Panc1 (cell line): ENCODE data around the gene SRCIN1. TPM values are rescaled to one million over a fixed set of nuclear protein-coding genes. Genes with fewer than 3 reads are reported as not detected.

Source experiments
- ATAC-seq: fragments of 200-7000 bp; cut with Tn5 transposase; 2 replicates; pipeline ENCODE4 v1.9.1; 2020; ENCODE audit warnings: mild to moderate bottlenecking, moderate library complexity
- BruUV-seq: library from RNA; stranded (reverse); fragments of 400-500 nt; replicated peaks from 2 replicates; lab custom pipeline; 2021; lab: Mats Ljungman, UMichigan
- CTCF ChIA-PET: fragments of 300-600 bp; sonication (Branson Sonifier 250); formaldehyde crosslinking; loops from one replicate; lab custom pipeline; 2022; ENCODE audit warnings: antibody characterized with exemption; lab: Charles Lee
- POLR2A ChIA-PET: fragments of 300-600 bp; sonication (Branson Sonifier 250); formaldehyde crosslinking; loops from one replicate; lab custom pipeline; 2022; ENCODE audit warnings: antibody characterized with exemption; lab: Charles Lee
- DNase-seq: peaks from one replicate; pipeline ENCODE4 v3.0.0-alpha.2; 2010; ENCODE audit warnings: low read depth, low spot score
- H3K27ac ChIP-seq: 2 replicates; pipeline ENCODE4 v1.5.1; 2011; ENCODE audit warnings: mild to moderate bottlenecking, low read length, inconsistent platforms
- H3K27me3 ChIP-seq: fragments of 200-500 bp; sonication (Bioruptor generic); 2 replicates; pipeline ENCODE4 v1.6.0; 2014; ENCODE audit warnings: low read length, inconsistent platforms; ENCODE audit not compliant: control insufficient read depth, insufficient read depth
- H3K36me3 ChIP-seq: fragments of 200-500 bp; sonication (Bioruptor generic); 2 replicates; pipeline ENCODE4 v1.5.1; 2014; ENCODE audit warnings: inconsistent platforms, mild to moderate bottlenecking, low read length, moderate library complexity; ENCODE audit not compliant: control insufficient read depth, insufficient read depth
- H3K4me1 ChIP-seq: 2 replicates; pipeline ENCODE4 v1.5.1; 2011; ENCODE audit warnings: inconsistent platforms, mild to moderate bottlenecking, low read length, moderate library complexity; ENCODE audit not compliant: control insufficient read depth, insufficient read depth
- H3K4me3 ChIP-seq, 2 experiments: 2 replicates each; pipeline ENCODE4 v1.5.1; 2011 to 2012; ENCODE audit warnings: low read depth in 2 of 2, low read length in 2 of 2, mild to moderate bottlenecking in 2 of 2, inconsistent platforms in 1 of 2, moderate library complexity in 1 of 2
- H3K9me3 ChIP-seq: fragments of 200-500 bp; sonication (Bioruptor generic); 2 replicates; pipeline ENCODE4 v1.5.1; 2014; ENCODE audit warnings: low read depth, mild to moderate bottlenecking, inconsistent platforms, low read length, moderate library complexity; ENCODE audit not compliant: control insufficient read depth, insufficient read depth
- CTCF ChIP-seq: fragments of 450-650 bp; IDR thresholded peaks from 2 replicates; pipeline ENCODE4 v1.5.1; 2017; ENCODE audit warnings: mild to moderate bottlenecking
- POLR2AphosphoS5 ChIP-seq: IDR thresholded peaks from 2 replicates; pipeline ENCODE4 v1.6.1; 2012; ENCODE audit warnings: mild to moderate bottlenecking, low read depth, low read length, moderate library complexity
- REST ChIP-seq, 2 experiments: IDR thresholded peaks; 2 replicates each; pipeline ENCODE4 v1.6.1; 2011 to 2012; ENCODE audit warnings: low read depth in 2 of 2, control low read depth in 1 of 2, low read length in 1 of 2, mild to moderate bottlenecking in 1 of 2, moderate library complexity in 1 of 2; ENCODE audit not compliant: insufficient read depth in 1 of 2
- SIN3A ChIP-seq: IDR thresholded peaks from 2 replicates; pipeline ENCODE4 v1.6.1; 2012; ENCODE audit warnings: low read depth, mild to moderate bottlenecking, low read length, moderate library complexity, borderline replicate concordance; ENCODE audit not compliant: insufficient read depth
- TCF7L2 ChIP-seq: IDR thresholded peaks from 2 replicates; pipeline ENCODE4 v1.6.1; 2011; ENCODE audit warnings: mild to moderate bottlenecking, low read depth, low read length, inconsistent platforms
- in situ Hi-C: cut with HindIII; loops from 2 replicates; pipeline ENCODE4 v1.10.0; 2016; ENCODE audit warnings: low sequenced_read_pairs, low pct_unique_long_range_greater_than_20kb
- intact Hi-C: fragments of 100-400 bp; cut with micrococcal nuclease; formaldehyde crosslinking; loops from one replicate; pipeline ENCODE4 v1.10.0; 2022; ENCODE audit not compliant: unreplicated experiment
- total RNA-seq: library from RNA; stranded (reverse); gene quantifications from one replicate; pipeline ENCODE4 v1.2.1, GENCODE V29; 2021; ENCODE audit not compliant: unreplicated experiment

The SRCIN1 gene
- total RNA-seq, 1 experiment from 2014 or later = 12.8 TPM

GRCh38 chr17:38563362-38564253, 42.1 kb downstream of the SRCIN1 start:
- no peak overlapping the region for H3K27ac ChIP-seq
- peaks cover 4% of the 10 kb centered on the region; the same call in 1 of the 2 replicates for H3K4me1 ChIP-seq
- TF ChIP-seq POLR2AphosphoS5 = no peak
- no peak for TF ChIP-seq CTCF
- no peak for TF ChIP-seq REST (IDR thresholded peaks at IDR 0.05; ENCODE audit: insufficient read depth in 1 of 2, low read depth in 2 of 2, low read length in 1 of 2)
- no peak for TF ChIP-seq SIN3A
- TF ChIP-seq TCF7L2 = no peak
- ChIA-PET POLR2A (no interaction called here), CTCF (interaction anchor here (0.6 to 0.7 kb wide), 3 partner anchors 26 to 217 kb away, joined by 3 to 8 read pairs (median 4); no protein-coding TSS in a partner anchor)
- in situ Hi-C loops (no loop called here), intact Hi-C loops (no loop called here)
- no peaks in the 10 kb centered on the region for H3K9me3 ChIP-seq
- DNase-seq (no peak), ATAC-seq (no peak)
- H3K27me3 ChIP-seq = no peaks in the 10 kb centered on the region
- no peaks in the 10 kb centered on the region for H3K36me3 ChIP-seq
- H3K4me3 ChIP-seq = no peak overlapping the region
- no TSS peak for BruUV-seq

- H3K27ac ChIP-seq = no peak overlapping the region
- ChIA-PET CTCF (interaction anchor here (0.6 kb wide), 1 partner anchor 22 kb away, joined by 4 read pairs; no protein-coding TSS in a partner anchor), POLR2A (no interaction called here)
- intact Hi-C loops (no loop called here), in situ Hi-C loops (no loop called here)
- no TSS peak for BruUV-seq
- DNase-seq = no peak
- H3K9me3 ChIP-seq = no peaks in the 10 kb centered on the region
- no peaks in the 10 kb centered on the region for H3K27me3 ChIP-seq
- H3K4me1 ChIP-seq = peaks cover 4% of the 10 kb centered on the region; the same call in 1 of the 2 replicates
- TF ChIP-seq CTCF (no peak), REST (IDR thresholded peaks at IDR 0.05; ENCODE audit: insufficient read depth in 1 of 2, low read depth in 2 of 2, low read length in 1 of 2) (no peak), SIN3A (no peak), TCF7L2 (no peak), POLR2AphosphoS5 (no peak)
- no peaks in the 10 kb centered on the region for H3K36me3 ChIP-seq
- no peak for ATAC-seq
- no peak overlapping the region for H3K4me3 ChIP-seq
These were observed 42.8 kb downstream of the SRCIN1 start for GRCh38 chr17:38562903-38563302.
